ENCODE results near the gene SH3BP2. TPM values are rescaled to one million over a fixed set of nuclear protein-coding genes. Genes with fewer than 3 reads are reported as not detected.
A peak's percentile ranks its signal among the peaks of the same experiment; 100 is the strongest.
"Not testable (repeated sequence)": the region's sequence is repeated elsewhere in the genome, so short reads cannot be mapped to it uniquely, and the experiment has no call there.

Gene SH3BP2
- total RNA-seq, 6 donors from 2014 or later, result 59.1 to 358 (median 103) TPM

DNA sequence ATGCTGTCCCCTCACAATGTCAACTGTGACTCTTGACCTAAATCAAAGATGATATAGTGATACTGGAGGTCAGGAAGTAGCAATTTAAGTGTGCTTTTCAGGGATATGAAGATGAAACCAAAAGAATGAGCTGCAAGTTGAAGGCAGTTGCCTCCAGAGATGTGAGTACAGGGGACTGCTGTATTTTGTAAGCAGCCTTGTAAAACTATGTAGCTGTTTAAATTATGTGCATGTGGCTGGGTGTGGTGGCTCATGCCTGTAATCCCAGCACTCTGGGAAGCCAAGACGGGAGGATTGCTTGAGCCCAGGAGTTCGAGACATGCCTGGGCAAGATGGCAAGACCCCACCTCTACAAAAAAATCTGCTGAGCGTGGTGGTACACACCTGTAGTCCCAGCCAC lies 21.6 kb upstream of the SH3BP2 start:
- WGBS, 2 donors, result 91 to 94% methylated on average over 3 of the region's 3 CpGs
- TF ChIP-seq POLR2A (IDR thresholded peaks at IDR 0.05) (no peak), EP300 (IDR thresholded peaks at IDR 0.05) (no peak), CTCF (IDR thresholded peaks at IDR 0.05) (no peak), POLR2AphosphoS5 (IDR thresholded peaks at IDR 0.05) (no peak)
- Histone ChIP-seq H3K27me3 (no peaks in the 10 kb centered on the region), H3K4me1 (peaks cover 0 to 9% (median 2%) of the 10 kb centered on the region in 4 donors), H3K9me3 (no peaks in the 10 kb centered on the region), H3K36me3 (no peaks in the 10 kb centered on the region), H3K4me3 (no peak overlapping the region), H3K27ac (peak overlapping the region in 1 of 4 donors; percentile 18)
- no peak for ATAC-seq (ENCODE audit: low FRiP score in 2 of 2)
- DNase-seq, result no peak

GRCh38 chr4:2780643-2781042 lies 12.2 kb upstream of the SH3BP2 start:
- H3K27ac ChIP-seq; H3K36me3 ChIP-seq; DNase-seq; H3K9me3 ChIP-seq; ATAC-seq (ENCODE audit: low FRiP score in 2 of 2); H3K4me1 ChIP-seq; H3K4me3 ChIP-seq; H3K27me3 ChIP-seq: not testable (repeated sequence)
- WGBS, 2 donors, result 91 to 95% methylated on average over 5 of the region's 5 CpGs

GRCh38 chr4:2781911-2782310 lies 11.0 kb upstream of the SH3BP2 start:
- WGBS, 2 donors, result 92 to 93% methylated on average over 10 of the region's 10 CpGs
- ATAC-seq (ENCODE audit: low FRiP score in 2 of 2) (no peak), DNase-seq (no peak)

DNA sequence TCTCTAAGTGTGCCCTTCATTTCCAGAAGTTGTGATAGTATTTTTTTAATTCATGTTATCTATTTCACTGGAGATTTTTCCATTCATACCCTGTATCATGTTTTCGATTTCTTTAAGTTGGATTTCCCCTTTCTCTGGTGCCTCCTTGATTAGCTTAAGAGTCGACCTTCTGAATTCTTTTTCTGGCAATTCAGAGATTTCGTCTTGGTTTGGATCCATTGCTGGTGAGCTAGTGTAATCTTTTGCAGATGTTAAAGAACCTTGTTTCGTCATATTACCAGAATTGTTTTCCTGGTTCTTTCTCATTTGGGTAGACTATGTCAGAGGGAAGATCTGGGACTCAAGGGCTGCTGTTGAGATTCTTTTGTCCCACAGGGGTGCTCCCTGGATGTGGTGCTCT lies 9.1 kb upstream of the SH3BP2 start:
- no peak for ATAC-seq (ENCODE audit: low FRiP score in 2 of 2)
- DNase-seq, result no peak
- no peaks in the 10 kb centered on the region for H3K27me3 ChIP-seq
- peaks cover 17 to 28% (median 23%) of the 10 kb centered on the region in 4 donors for H3K4me1 ChIP-seq
- H3K36me3 ChIP-seq, result no peaks in the 10 kb centered on the region
- H3K4me3 ChIP-seq, result no peak overlapping the region
- WGBS, 2 donors, result 95 to 97% methylated on average over 4 of the region's 4 CpGs
- no peak overlapping the region for H3K27ac ChIP-seq
- no peak for TF ChIP-seq EP300 (IDR thresholded peaks at IDR 0.05)
- no peak for TF ChIP-seq POLR2AphosphoS5 (IDR thresholded peaks at IDR 0.05)
- no peak for TF ChIP-seq POLR2A (IDR thresholded peaks at IDR 0.05)
- no peak for TF ChIP-seq CTCF (IDR thresholded peaks at IDR 0.05)
- no peaks in the 10 kb centered on the region for H3K9me3 ChIP-seq

More at GRCh38 chr4:2781911-2782310, 11.0 kb upstream of the SH3BP2 start:
- H3K4me3 ChIP-seq, result no peak overlapping the region
- H3K4me1 ChIP-seq, result peaks cover 2 to 9% (median 6%) of the 10 kb centered on the region in 4 donors
- no peaks in the 10 kb centered on the region for H3K27me3 ChIP-seq
- H3K9me3 ChIP-seq, result no peaks in the 10 kb centered on the region
- TF ChIP-seq POLR2AphosphoS5 (IDR thresholded peaks at IDR 0.05) (no peak), EP300 (IDR thresholded peaks at IDR 0.05) (no peak), POLR2A (IDR thresholded peaks at IDR 0.05) (no peak), CTCF (IDR thresholded peaks at IDR 0.05) (no peak)
- no peaks in the 10 kb centered on the region for H3K36me3 ChIP-seq
- no peak overlapping the region for H3K27ac ChIP-seq

DNA sequence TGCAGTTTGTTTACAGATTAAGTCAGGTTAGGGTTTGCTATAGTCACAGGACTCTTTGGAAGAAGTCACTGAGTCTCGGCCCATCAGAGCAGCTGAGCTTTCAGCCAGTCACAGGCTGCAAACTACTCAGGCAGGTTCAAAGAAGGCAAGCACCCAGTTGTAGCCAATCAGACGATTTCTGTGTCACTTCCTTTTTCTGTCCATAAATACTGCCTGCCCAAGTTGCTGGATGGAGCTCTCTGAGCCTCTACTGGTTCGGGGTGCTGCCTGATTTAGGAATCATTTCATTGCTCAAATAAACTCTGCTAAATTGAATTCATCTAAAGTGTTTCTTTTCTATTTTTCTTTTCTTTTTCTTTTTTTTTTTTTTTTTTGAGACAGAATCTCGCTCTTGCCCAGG lies 7.3 kb upstream of the SH3BP2 start:
- 58 to 67% methylated on average over 4 of the region's 4 CpGs for WGBS, 2 donors
- Histone ChIP-seq H3K36me3 (no peaks in the 10 kb centered on the region), H3K4me1 (peaks cover 17 to 29% (median 23%) of the 10 kb centered on the region in 4 donors), H3K9me3 (no peaks in the 10 kb centered on the region), H3K4me3 (no peak overlapping the region), H3K27ac (peak overlapping the region in 1 of 4 donors; percentile 85), H3K27me3 (no peaks in the 10 kb centered on the region)
- DNase-seq, result peak in 1 of 2 donors; percentile 32
- peak in 1 of 2 donors; percentile 45 for ATAC-seq (ENCODE audit: low FRiP score in 2 of 2)
- peak in 1 of 4 donors; percentile 21 for TF ChIP-seq POLR2A (IDR thresholded peaks at IDR 0.05)
- no peak for TF ChIP-seq CTCF (IDR thresholded peaks at IDR 0.05)
